Measurements from ENCODE around the gene STRIT1. TPM values are rescaled to one million over a fixed set of nuclear protein-coding genes. Genes with fewer than 3 reads are reported as not detected.

STRIT1 gene
- total RNA-seq, 1 donor from 2014 or later, result not detected

GRCh38 chr3:155244216-155244615 is 49.3 kb downstream of the STRIT1 start:
- no peak for TF ChIP-seq EZH2 (IDR thresholded peaks at IDR 0.05; ENCODE audit: insufficient read depth, low read length)
- TF ChIP-seq, protein P1, sequence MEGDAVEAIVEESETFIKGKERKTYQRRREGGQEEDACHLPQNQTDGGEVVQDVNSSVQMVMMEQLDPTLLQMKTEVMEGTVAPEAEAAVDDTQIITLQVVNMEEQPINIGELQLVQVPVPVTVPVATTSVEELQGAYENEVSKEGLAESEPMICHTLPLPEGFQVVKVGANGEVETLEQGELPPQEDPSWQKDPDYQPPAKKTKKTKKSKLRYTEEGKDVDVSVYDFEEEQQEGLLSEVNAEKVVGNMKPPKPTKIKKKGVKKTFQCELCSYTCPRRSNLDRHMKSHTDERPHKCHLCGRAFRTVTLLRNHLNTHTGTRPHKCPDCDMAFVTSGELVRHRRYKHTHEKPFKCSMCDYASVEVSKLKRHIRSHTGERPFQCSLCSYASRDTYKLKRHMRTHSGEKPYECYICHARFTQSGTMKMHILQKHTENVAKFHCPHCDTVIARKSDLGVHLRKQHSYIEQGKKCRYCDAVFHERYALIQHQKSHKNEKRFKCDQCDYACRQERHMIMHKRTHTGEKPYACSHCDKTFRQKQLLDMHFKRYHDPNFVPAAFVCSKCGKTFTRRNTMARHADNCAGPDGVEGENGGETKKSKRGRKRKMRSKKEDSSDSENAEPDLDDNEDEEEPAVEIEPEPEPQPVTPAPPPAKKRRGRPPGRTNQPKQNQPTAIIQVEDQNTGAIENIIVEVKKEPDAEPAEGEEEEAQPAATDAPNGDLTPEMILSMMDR (IDR thresholded peaks at IDR 0.05; ENCODE audit: insufficient read depth, low read depth, low read length), result no peak
- Histone ChIP-seq H3K4me1 (ENCODE audit: insufficient read depth, low read length) (no peaks in the 10 kb centered on the region), H4K20me1 (ENCODE audit: insufficient read depth, low read length) (no peaks in the 10 kb centered on the region), H2AFZ (ENCODE audit: low read depth, low read length) (no peak overlapping the region), H3K9ac (ENCODE audit: low read length) (no peak overlapping the region), H3K27ac (ENCODE audit: low read depth, low read length) (no peak overlapping the region), H3K27me3 (ENCODE audit: insufficient read depth, low read length) (no peaks in the 10 kb centered on the region), H3K9me3 (ENCODE audit: insufficient read depth, low read depth, low read length) (no peaks in the 10 kb centered on the region), H3K79me2 (ENCODE audit: insufficient read depth, low read length) (no peaks in the 10 kb centered on the region), H3K4me3 (ENCODE audit: insufficient read depth, low read depth, low read length) (no peak overlapping the region), H3K4me2 (ENCODE audit: low read length) (no peak overlapping the region), H3K36me3 (ENCODE audit: insufficient read depth, low read length) (no peaks in the 10 kb centered on the region)
- DNase-seq (ENCODE audit: low read depth) (no peak), FAIRE-seq (no peak)
- H3K4me1 Mint-ChIP-seq (ENCODE audit: low read depth, unreplicated experiment), result peaks cover 12% of the 10 kb centered on the region
- H3K27me3 Mint-ChIP-seq (ENCODE audit: low read depth, unreplicated experiment), result no peaks in the 10 kb centered on the region
- H3K4me3 Mint-ChIP-seq (ENCODE audit: unreplicated experiment), result no peak overlapping the region
- H3K27ac Mint-ChIP-seq (ENCODE audit: unreplicated experiment), result no peak overlapping the region
- peaks cover 6% of the 10 kb centered on the region for H3K9me3 Mint-ChIP-seq (ENCODE audit: unreplicated experiment)
- H3K36me3 Mint-ChIP-seq (ENCODE audit: low read depth, unreplicated experiment), result peaks cover 1% of the 10 kb centered on the region

GRCh38 chr3:155243512-155243921 is 50.0 kb downstream of the STRIT1 start:
- no peak overlapping the region for H3K4me2 ChIP-seq (ENCODE audit: low read length)
- TF ChIP-seq, protein P1 (IDR thresholded peaks at IDR 0.05; ENCODE audit: insufficient read depth, low read depth, low read length), result no peak
- TF ChIP-seq EZH2 (IDR thresholded peaks at IDR 0.05; ENCODE audit: insufficient read depth, low read length), result no peak
- H3K4me1 Mint-ChIP-seq (ENCODE audit: low read depth, unreplicated experiment), result peaks cover 12% of the 10 kb centered on the region
- peaks cover 1% of the 10 kb centered on the region for H3K36me3 Mint-ChIP-seq (ENCODE audit: low read depth, unreplicated experiment)
- H2AFZ ChIP-seq (ENCODE audit: low read depth, low read length), result no peak overlapping the region
- H3K36me3 ChIP-seq (ENCODE audit: insufficient read depth, low read length), result no peaks in the 10 kb centered on the region
- peaks cover 5% of the 10 kb centered on the region for H3K9me3 Mint-ChIP-seq (ENCODE audit: unreplicated experiment)
- no peaks in the 10 kb centered on the region for H3K27me3 ChIP-seq (ENCODE audit: insufficient read depth, low read length)
- no peaks in the 10 kb centered on the region for H3K4me1 ChIP-seq (ENCODE audit: insufficient read depth, low read length)
- H3K9me3 ChIP-seq (ENCODE audit: insufficient read depth, low read depth, low read length), result no peaks in the 10 kb centered on the region
- H3K27ac Mint-ChIP-seq (ENCODE audit: unreplicated experiment), result no peak overlapping the region
- FAIRE-seq (no peak), DNase-seq (ENCODE audit: low read depth) (peak; percentile 29)
- H3K4me3 ChIP-seq (ENCODE audit: insufficient read depth, low read depth, low read length), result no peak overlapping the region
- no peak overlapping the region for H3K9ac ChIP-seq (ENCODE audit: low read length)
- H3K4me3 Mint-ChIP-seq (ENCODE audit: unreplicated experiment), result no peak overlapping the region
- H3K27ac ChIP-seq (ENCODE audit: low read depth, low read length), result no peak overlapping the region
- H3K27me3 Mint-ChIP-seq (ENCODE audit: low read depth, unreplicated experiment), result no peaks in the 10 kb centered on the region
- H3K79me2 ChIP-seq (ENCODE audit: insufficient read depth, low read length), result no peaks in the 10 kb centered on the region
- H4K20me1 ChIP-seq (ENCODE audit: insufficient read depth, low read length), result no peaks in the 10 kb centered on the region

DNA sequence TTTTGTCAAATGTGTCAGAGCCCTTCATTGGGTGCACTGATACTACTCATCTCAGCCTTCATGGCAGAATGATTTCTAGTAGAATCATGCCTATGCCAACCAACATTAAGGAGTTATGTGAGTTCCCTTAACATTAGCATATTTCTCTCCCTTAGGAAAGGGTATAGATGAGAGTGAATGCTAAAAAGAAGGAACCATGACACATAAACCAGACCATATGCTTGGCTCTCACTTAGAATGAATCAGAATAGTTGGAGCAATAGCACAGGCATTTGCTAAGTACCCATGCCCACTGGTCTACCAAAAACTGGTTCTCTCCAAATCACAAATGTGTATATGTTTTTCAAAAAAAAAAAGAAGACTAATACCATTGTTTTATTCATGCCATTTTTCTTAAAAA is 51.1 kb downstream of the STRIT1 start:
- DNase-seq (ENCODE audit: low read depth) (peak; percentile 4), FAIRE-seq (no peak)
- TF ChIP-seq, protein P1 (IDR thresholded peaks at IDR 0.05; ENCODE audit: insufficient read depth, low read depth, low read length), result no peak
- no peak for TF ChIP-seq EZH2 (IDR thresholded peaks at IDR 0.05; ENCODE audit: insufficient read depth, low read length)
- H3K27me3 ChIP-seq (ENCODE audit: insufficient read depth, low read length), result no peaks in the 10 kb centered on the region
- Mint-ChIP-seq H3K27me3 (ENCODE audit: low read depth, unreplicated experiment) (no peaks in the 10 kb centered on the region), H3K4me1 (ENCODE audit: low read depth, unreplicated experiment) (peaks cover 12% of the 10 kb centered on the region), H3K9me3 (ENCODE audit: unreplicated experiment) (peaks cover 2% of the 10 kb centered on the region), H3K36me3 (ENCODE audit: low read depth, unreplicated experiment) (peaks cover 1% of the 10 kb centered on the region), H3K4me3 (ENCODE audit: unreplicated experiment) (no peak overlapping the region), H3K27ac (ENCODE audit: unreplicated experiment) (no peak overlapping the region)
- no peaks in the 10 kb centered on the region for H4K20me1 ChIP-seq (ENCODE audit: insufficient read depth, low read length)
- no peak overlapping the region for H3K4me3 ChIP-seq (ENCODE audit: insufficient read depth, low read depth, low read length)
- no peaks in the 10 kb centered on the region for H3K79me2 ChIP-seq (ENCODE audit: insufficient read depth, low read length)
- no peaks in the 10 kb centered on the region for H3K36me3 ChIP-seq (ENCODE audit: insufficient read depth, low read length)
- no peak overlapping the region for H3K4me2 ChIP-seq (ENCODE audit: low read length)
- no peak overlapping the region for H3K9ac ChIP-seq (ENCODE audit: low read length)
- H2AFZ ChIP-seq (ENCODE audit: low read depth, low read length), result no peak overlapping the region
- H3K9me3 ChIP-seq (ENCODE audit: insufficient read depth, low read depth, low read length), result no peaks in the 10 kb centered on the region
- H3K4me1 ChIP-seq (ENCODE audit: insufficient read depth, low read length), result no peaks in the 10 kb centered on the region
- no peak overlapping the region for H3K27ac ChIP-seq (ENCODE audit: low read depth, low read length)

All from astrocyte (in vitro differentiated cells and primary cell).